GM23338 (cell line): ENCODE measurements around the gene SCNN1G. TPM values are rescaled to one million over a fixed set of nuclear protein-coding genes. Genes with fewer than 3 reads are reported as not detected.

Experiments
- ATAC-seq: fragments of 200-7000 bp; cut with Tn5 transposase; 3 replicates; pipeline ENCODE4 v1.9.1; 2020
- DNase-seq: peaks from one replicate; pipeline ENCODE4 v3.0.0-alpha.2; 2015; ENCODE audit warnings: low spot score
- H2AFZ ChIP-seq: fragments of 200-600 bp; sonication (generic); 2 replicates; pipeline ENCODE4 v1.8.0; 2016; ENCODE audit warnings: antibody characterized with exemption, mild to moderate bottlenecking, moderate library complexity
- H3F3A ChIP-seq: fragments of 200-600 bp; sonication (generic); replicated peaks from 2 replicates; pipeline ENCODE4 v1.8.0; 2017; ENCODE audit warnings: antibody characterized with exemption, mixed run types, low read depth
- H3K27ac ChIP-seq: fragments of 200-600 bp; sonication (generic); 2 replicates; pipeline ENCODE4 v1.6.1; 2016; ENCODE audit warnings: low read depth
- H3K27me3 ChIP-seq: fragments of 200-600 bp; sonication (generic); 2 replicates; pipeline ENCODE4 v1.8.0; 2016; ENCODE audit warnings: mild to moderate bottlenecking, mixed run types, moderate library complexity; ENCODE audit not compliant: insufficient read depth
- H3K36me3 ChIP-seq: fragments of 200-600 bp; sonication (generic); 2 replicates; pipeline ENCODE4 v1.8.0; 2016; ENCODE audit warnings: mild to moderate bottlenecking; ENCODE audit not compliant: insufficient read depth
- H3K4me1 ChIP-seq: fragments of 200-600 bp; sonication (generic); 2 replicates; pipeline ENCODE4 v1.8.0; 2016; ENCODE audit warnings: mild to moderate bottlenecking, moderate library complexity; ENCODE audit not compliant: insufficient read depth
- H3K4me2 ChIP-seq: fragments of 200-600 bp; sonication (generic); 2 replicates; pipeline ENCODE4 v1.7.1; 2017; ENCODE audit warnings: mixed run types
- H3K4me3 ChIP-seq: fragments of 200-600 bp; sonication (generic); 2 replicates; pipeline ENCODE4 v1.6.1; 2016; ENCODE audit warnings: mixed run types
- H3K79me2 ChIP-seq: fragments of 200-600 bp; sonication (generic); replicated peaks from 2 replicates; pipeline ENCODE4 v1.8.0; 2017; ENCODE audit warnings: mild to moderate bottlenecking; ENCODE audit not compliant: insufficient read depth
- H3K9me2 ChIP-seq: fragments of 200-600 bp; sonication (generic); 2 replicates; pipeline ENCODE4 v1.8.0; 2017; ENCODE audit not compliant: insufficient read depth
- H4K20me1 ChIP-seq: fragments of 200-600 bp; sonication (generic); replicated peaks from 2 replicates; pipeline ENCODE4 v1.8.0; 2017; ENCODE audit warnings: mild to moderate bottlenecking; ENCODE audit not compliant: insufficient read depth
- H3K27ac Mint-ChIP-seq: 2 replicates; pipeline ENCODE4 v1.8.0; 2020; ENCODE audit warnings: inconsistent platforms, mild to moderate bottlenecking, moderate library complexity, mixed read lengths
- H3K27me3 Mint-ChIP-seq: 3 replicates; pipeline ENCODE4 v1.8.0; 2022; ENCODE audit warnings: low read depth, mild to moderate bottlenecking, moderate library complexity, mixed read lengths, inconsistent platforms; ENCODE audit not compliant: insufficient read depth, poor library complexity
- H3K36me3 Mint-ChIP-seq: 3 replicates; pipeline ENCODE4 v1.8.0; 2021; ENCODE audit warnings: low read depth, mild to moderate bottlenecking, inconsistent platforms, moderate library complexity, mixed read lengths
- H3K4me1 Mint-ChIP-seq: 3 replicates; pipeline ENCODE4 v1.8.0; 2020; ENCODE audit warnings: mild to moderate bottlenecking, inconsistent platforms, mixed read lengths
- H3K4me3 Mint-ChIP-seq: 3 replicates; pipeline ENCODE4 v1.8.0; 2021; ENCODE audit warnings: moderate library complexity, mild to moderate bottlenecking, inconsistent platforms, mixed read lengths
- H3K9me3 Mint-ChIP-seq: 3 replicates; pipeline ENCODE4 v1.8.0; 2020; ENCODE audit warnings: moderate library complexity, mild to moderate bottlenecking, inconsistent platforms, mixed read lengths
- EZH2 ChIP-seq: fragments of 200-600 bp; sonication (generic); IDR thresholded peaks from one replicate; pipeline ENCODE4 v1.8.0; 2017; ENCODE audit warnings: antibody characterized with exemption, mild to moderate bottlenecking, low read depth; ENCODE audit not compliant: unreplicated experiment
- EZH2phosphoT487 ChIP-seq: fragments of 200-600 bp; sonication (generic); IDR thresholded peaks from one replicate; pipeline ENCODE4 v1.8.1; 2018; ENCODE audit warnings: antibody characterized with exemption; ENCODE audit not compliant: unreplicated experiment
- POLR2AphosphoS5 ChIP-seq: IDR thresholded peaks from 2 replicates; pipeline ENCODE4 v1.6.1; 2016; ENCODE audit warnings: antibody characterized with exemption, low read depth
- ZNF114 ChIP-seq: fragments of 250-450 bp; sonication (Bioruptor Pico); IDR thresholded peaks from 2 replicates; pipeline ENCODE4 v1.5.0; 2020; ENCODE audit warnings: mild to moderate bottlenecking, moderate library complexity
- ZNF331 ChIP-seq: fragments of 250-450 bp; sonication (Bioruptor Pico); IDR thresholded peaks from 2 replicates; pipeline ENCODE4 v1.5.0; 2020; ENCODE audit warnings: low read depth, mild to moderate bottlenecking, moderate library complexity
- polyA plus RNA-seq: library from polyadenylated mRNA; unstranded; fragments of >200 nt; fragmentation: Nextera tagmentation; extraction: Ambion mirVana; gene quantifications from 2 replicates; pipeline ENCODE4 v1.2.1, GENCODE V29; 2016
- total RNA-seq: library from RNA; depleted of rRNA; stranded (reverse); fragments of >200 nt; shearing (Covaris generic); gene quantifications from 2 replicates; pipeline ENCODE4 v1.2.3, GENCODE V29; 2014
- TF ChIP-seq, protein P1 (sequence below), 2 experiments: fragments of 200-600 bp in 1 of 2; sonication (generic) in 1 of 2; conservative IDR thresholded peaks; 2 replicates each; pipeline versions ENCODE4 v1.5.1 to v1.6.1; 2016 to 2017; ENCODE audit warnings: antibody characterized with exemption in 2 of 2, low read depth in 2 of 2, mild to moderate bottlenecking in 2 of 2, moderate library complexity in 1 of 2
- TF ChIP-seq, protein P2 (sequence below): IDR thresholded peaks from one replicate; pipeline ENCODE4 v1.6.1; 2018; ENCODE audit warnings: antibody characterized with exemption; ENCODE audit not compliant: unreplicated experiment
- TF ChIP-seq, protein P3 (sequence below): fragments of 250-450 bp; sonication (Bioruptor Pico); IDR thresholded peaks from 2 replicates; pipeline ENCODE4 v1.5.0; 2020; ENCODE audit warnings: mild to moderate bottlenecking, moderate library complexity
- TF ChIP-seq, protein P4 (sequence below): IDR thresholded peaks from 2 replicates; pipeline ENCODE4 v1.6.1; 2016; ENCODE audit warnings: antibody characterized with exemption

The SCNN1G gene
- total and polyA plus RNA-seq, 2 experiments from 2014 or later = 0.97 to 1.1 TPM

DNA sequence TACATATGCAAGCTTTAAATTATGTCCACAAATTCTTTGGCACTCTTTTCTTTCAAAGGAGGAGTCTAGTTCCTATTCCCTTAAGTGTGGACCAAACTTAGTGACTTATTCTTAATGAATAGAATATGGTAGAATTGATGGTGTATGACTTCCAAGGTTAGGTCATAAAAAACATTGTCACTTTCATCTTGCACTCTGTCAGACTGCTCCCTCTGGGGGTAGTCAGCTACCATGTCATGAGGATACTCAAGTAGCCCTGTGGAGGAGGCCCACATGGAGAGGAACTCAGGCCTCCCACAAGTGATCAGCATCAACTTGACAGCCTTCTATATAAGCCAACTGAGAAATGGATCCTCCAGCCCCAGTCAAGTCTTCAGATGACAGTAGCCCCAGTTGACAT is 61.6 kb downstream of the SCNN1G start:
- H3K36me3 ChIP-seq = no peaks in the 10 kb centered on the region
- H3K27ac ChIP-seq = no peak overlapping the region
- no peak overlapping the region for H3K27ac Mint-ChIP-seq
- ATAC-seq (no peak), DNase-seq (peak; percentile 18)
- no peaks in the 10 kb centered on the region for H3K36me3 Mint-ChIP-seq
- no peak overlapping the region for H3K4me2 ChIP-seq
- no peaks in the 10 kb centered on the region for H3F3A ChIP-seq
- H4K20me1 ChIP-seq = no peaks in the 10 kb centered on the region
- H3K79me2 ChIP-seq = no peaks in the 10 kb centered on the region
- H3K4me3 Mint-ChIP-seq = no peak overlapping the region
- H3K4me1 ChIP-seq = no peaks in the 10 kb centered on the region
- H3K9me3 Mint-ChIP-seq = no peaks in the 10 kb centered on the region; the same call in 2 of the 3 replicates
- H3K27me3 Mint-ChIP-seq = peaks cover 4% of the 10 kb centered on the region
- no peaks in the 10 kb centered on the region for H3K9me2 ChIP-seq
- no peak overlapping the region for H3K4me3 ChIP-seq
- H3K4me1 Mint-ChIP-seq = no peaks in the 10 kb centered on the region
- H2AFZ ChIP-seq = no peak overlapping the region
- H3K27me3 ChIP-seq = no peaks in the 10 kb centered on the region
- TF ChIP-seq, protein P1, sequence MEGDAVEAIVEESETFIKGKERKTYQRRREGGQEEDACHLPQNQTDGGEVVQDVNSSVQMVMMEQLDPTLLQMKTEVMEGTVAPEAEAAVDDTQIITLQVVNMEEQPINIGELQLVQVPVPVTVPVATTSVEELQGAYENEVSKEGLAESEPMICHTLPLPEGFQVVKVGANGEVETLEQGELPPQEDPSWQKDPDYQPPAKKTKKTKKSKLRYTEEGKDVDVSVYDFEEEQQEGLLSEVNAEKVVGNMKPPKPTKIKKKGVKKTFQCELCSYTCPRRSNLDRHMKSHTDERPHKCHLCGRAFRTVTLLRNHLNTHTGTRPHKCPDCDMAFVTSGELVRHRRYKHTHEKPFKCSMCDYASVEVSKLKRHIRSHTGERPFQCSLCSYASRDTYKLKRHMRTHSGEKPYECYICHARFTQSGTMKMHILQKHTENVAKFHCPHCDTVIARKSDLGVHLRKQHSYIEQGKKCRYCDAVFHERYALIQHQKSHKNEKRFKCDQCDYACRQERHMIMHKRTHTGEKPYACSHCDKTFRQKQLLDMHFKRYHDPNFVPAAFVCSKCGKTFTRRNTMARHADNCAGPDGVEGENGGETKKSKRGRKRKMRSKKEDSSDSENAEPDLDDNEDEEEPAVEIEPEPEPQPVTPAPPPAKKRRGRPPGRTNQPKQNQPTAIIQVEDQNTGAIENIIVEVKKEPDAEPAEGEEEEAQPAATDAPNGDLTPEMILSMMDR (conservative IDR thresholded peaks at IDR 0.05; ENCODE audit: low read depth in 2 of 2) = peak; percentile 35 to 44
- TF ChIP-seq ZNF114 (CRISPR knock-in tag) (no peak), POLR2AphosphoS5 (no peak), EZH2 (no peak), EZH2phosphoT487 (no peak), ZNF331 (CRISPR knock-in tag) (no peak)
- TF ChIP-seq, protein P2, sequence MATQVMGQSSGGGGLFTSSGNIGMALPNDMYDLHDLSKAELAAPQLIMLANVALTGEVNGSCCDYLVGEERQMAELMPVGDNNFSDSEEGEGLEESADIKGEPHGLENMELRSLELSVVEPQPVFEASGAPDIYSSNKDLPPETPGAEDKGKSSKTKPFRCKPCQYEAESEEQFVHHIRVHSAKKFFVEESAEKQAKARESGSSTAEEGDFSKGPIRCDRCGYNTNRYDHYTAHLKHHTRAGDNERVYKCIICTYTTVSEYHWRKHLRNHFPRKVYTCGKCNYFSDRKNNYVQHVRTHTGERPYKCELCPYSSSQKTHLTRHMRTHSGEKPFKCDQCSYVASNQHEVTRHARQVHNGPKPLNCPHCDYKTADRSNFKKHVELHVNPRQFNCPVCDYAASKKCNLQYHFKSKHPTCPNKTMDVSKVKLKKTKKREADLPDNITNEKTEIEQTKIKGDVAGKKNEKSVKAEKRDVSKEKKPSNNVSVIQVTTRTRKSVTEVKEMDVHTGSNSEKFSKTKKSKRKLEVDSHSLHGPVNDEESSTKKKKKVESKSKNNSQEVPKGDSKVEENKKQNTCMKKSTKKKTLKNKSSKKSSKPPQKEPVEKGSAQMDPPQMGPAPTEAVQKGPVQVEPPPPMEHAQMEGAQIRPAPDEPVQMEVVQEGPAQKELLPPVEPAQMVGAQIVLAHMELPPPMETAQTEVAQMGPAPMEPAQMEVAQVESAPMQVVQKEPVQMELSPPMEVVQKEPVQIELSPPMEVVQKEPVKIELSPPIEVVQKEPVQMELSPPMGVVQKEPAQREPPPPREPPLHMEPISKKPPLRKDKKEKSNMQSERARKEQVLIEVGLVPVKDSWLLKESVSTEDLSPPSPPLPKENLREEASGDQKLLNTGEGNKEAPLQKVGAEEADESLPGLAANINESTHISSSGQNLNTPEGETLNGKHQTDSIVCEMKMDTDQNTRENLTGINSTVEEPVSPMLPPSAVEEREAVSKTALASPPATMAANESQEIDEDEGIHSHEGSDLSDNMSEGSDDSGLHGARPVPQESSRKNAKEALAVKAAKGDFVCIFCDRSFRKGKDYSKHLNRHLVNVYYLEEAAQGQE = no peak
- TF ChIP-seq, protein P3, sequence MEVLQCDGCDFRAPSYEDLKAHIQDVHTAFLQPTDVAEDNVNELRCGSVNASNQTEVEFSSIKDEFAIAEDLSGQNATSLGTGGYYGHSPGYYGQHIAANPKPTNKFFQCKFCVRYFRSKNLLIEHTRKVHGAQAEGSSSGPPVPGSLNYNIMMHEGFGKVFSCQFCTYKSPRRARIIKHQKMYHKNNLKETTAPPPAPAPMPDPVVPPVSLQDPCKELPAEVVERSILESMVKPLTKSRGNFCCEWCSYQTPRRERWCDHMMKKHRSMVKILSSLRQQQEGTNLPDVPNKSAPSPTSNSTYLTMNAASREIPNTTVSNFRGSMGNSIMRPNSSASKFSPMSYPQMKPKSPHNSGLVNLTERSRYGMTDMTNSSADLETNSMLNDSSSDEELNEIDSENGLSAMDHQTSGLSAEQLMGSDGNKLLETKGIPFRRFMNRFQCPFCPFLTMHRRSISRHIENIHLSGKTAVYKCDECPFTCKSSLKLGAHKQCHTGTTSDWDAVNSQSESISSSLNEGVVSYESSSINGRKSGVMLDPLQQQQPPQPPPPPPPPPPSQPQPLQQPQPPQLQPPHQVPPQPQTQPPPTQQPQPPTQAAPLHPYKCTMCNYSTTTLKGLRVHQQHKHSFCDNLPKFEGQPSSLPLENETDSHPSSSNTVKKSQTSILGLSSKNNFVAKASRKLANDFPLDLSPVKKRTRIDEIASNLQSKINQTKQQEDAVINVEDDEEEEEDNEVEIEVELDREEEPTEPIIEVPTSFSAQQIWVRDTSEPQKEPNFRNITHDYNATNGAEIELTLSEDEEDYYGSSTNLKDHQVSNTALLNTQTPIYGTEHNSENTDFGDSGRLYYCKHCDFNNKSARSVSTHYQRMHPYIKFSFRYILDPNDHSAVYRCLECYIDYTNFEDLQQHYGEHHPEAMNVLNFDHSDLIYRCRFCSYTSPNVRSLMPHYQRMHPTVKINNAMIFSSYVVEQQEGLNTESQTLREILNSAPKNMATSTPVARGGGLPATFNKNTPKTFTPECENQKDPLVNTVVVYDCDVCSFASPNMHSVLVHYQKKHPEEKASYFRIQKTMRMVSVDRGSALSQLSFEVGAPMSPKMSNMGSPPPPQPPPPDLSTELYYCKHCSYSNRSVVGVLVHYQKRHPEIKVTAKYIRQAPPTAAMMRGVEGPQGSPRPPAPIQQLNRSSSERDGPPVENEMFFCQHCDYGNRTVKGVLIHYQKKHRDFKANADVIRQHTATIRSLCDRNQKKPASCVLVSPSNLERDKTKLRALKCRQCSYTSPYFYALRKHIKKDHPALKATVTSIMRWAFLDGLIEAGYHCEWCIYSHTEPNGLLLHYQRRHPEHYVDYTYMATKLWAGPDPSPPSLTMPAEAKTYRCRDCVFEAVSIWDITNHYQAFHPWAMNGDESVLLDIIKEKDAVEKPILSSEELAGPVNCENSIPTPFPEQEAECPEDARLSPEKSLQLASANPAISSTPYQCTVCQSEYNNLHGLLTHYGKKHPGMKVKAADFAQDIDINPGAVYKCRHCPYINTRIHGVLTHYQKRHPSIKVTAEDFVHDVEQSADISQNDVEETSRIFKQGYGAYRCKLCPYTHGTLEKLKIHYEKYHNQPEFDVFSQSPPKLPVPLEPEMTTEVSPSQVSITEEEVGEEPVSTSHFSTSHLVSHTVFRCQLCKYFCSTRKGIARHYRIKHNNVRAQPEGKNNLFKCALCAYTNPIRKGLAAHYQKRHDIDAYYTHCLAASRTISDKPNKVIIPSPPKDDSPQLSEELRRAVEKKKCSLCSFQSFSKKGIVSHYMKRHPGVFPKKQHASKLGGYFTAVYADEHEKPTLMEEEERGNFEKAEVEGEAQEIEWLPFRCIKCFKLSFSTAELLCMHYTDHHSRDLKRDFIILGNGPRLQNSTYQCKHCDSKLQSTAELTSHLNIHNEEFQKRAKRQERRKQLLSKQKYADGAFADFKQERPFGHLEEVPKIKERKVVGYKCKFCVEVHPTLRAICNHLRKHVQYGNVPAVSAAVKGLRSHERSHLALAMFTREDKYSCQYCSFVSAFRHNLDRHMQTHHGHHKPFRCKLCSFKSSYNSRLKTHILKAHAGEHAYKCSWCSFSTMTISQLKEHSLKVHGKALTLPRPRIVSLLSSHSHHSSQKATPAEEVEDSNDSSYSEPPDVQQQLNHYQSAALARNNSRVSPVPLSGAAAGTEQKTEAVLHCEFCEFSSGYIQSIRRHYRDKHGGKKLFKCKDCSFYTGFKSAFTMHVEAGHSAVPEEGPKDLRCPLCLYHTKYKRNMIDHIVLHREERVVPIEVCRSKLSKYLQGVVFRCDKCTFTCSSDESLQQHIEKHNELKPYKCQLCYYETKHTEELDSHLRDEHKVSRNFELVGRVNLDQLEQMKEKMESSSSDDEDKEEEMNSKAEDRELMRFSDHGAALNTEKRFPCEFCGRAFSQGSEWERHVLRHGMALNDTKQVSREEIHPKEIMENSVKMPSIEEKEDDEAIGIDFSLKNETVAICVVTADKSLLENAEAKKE = no peak
- TF ChIP-seq, protein P4, sequence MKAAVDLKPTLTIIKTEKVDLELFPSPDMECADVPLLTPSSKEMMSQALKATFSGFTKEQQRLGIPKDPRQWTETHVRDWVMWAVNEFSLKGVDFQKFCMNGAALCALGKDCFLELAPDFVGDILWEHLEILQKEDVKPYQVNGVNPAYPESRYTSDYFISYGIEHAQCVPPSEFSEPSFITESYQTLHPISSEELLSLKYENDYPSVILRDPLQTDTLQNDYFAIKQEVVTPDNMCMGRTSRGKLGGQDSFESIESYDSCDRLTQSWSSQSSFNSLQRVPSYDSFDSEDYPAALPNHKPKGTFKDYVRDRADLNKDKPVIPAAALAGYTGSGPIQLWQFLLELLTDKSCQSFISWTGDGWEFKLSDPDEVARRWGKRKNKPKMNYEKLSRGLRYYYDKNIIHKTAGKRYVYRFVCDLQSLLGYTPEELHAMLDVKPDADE = no peak
